A673 (cell line): Measurements from ENCODE around the gene HDGF. TPM values are rescaled to one million over a fixed set of nuclear protein-coding genes. Genes with fewer than 3 reads are reported as not detected.

Source experiments
- BruUV-seq: library from RNA; stranded (reverse); fragments of 400-500 nt; replicated peaks from 2 replicates; lab custom pipeline; 2021; lab: Mats Ljungman, UMichigan
- CTCF ChIA-PET: fragments of 300-600 bp; sonication (Branson Sonifier 250); formaldehyde crosslinking; loops from one replicate; lab custom pipeline; 2022; ENCODE audit warnings: antibody characterized with exemption; lab: Charles Lee
- POLR2A ChIA-PET: fragments of 300-600 bp; sonication (Branson Sonifier 250); formaldehyde crosslinking; loops from one replicate; lab custom pipeline; 2022; ENCODE audit warnings: antibody characterized with exemption; ENCODE audit not compliant: low non-redundant PET; lab: Charles Lee
- DNase-seq: peaks from one replicate; pipeline ENCODE4 v3.0.0-alpha.2; 2015; ENCODE audit warnings: low spot score
- H3K27ac ChIP-seq: fragments of 200-600 bp; sonication (generic); 2 replicates; pipeline ENCODE4 v1.5.1; 2016; ENCODE audit warnings: mixed run types, low read depth, mild to moderate bottlenecking, mixed read lengths, antibody characterized with exemption, low read length; ENCODE audit not compliant: poor library complexity, severe bottlenecking
- H3K27me3 ChIP-seq: fragments of 200-600 bp; sonication (generic); replicated peaks from 2 replicates; pipeline ENCODE4 v1.6.1; 2017; ENCODE audit warnings: mixed run types, low read depth, mild to moderate bottlenecking, mixed read lengths, antibody characterized with exemption, low read length; ENCODE audit not compliant: insufficient read depth, poor library complexity
- H3K36me3 ChIP-seq: fragments of 200-600 bp; sonication (generic); 2 replicates; pipeline ENCODE4 v1.6.1; 2016; ENCODE audit warnings: mixed run types, mild to moderate bottlenecking, mixed read lengths, antibody characterized with exemption, low read length; ENCODE audit not compliant: insufficient read depth, poor library complexity, severe bottlenecking
- H3K4me1 ChIP-seq: fragments of 200-600 bp; sonication (generic); 2 replicates; pipeline ENCODE4 v1.6.1; 2017; ENCODE audit warnings: mixed run types, mild to moderate bottlenecking, mixed read lengths, antibody characterized with exemption, low read length; ENCODE audit not compliant: insufficient read depth, poor library complexity, severe bottlenecking
- H3K4me3 ChIP-seq: fragments of 200-600 bp; sonication (generic); 2 replicates; pipeline ENCODE4 v1.5.1; 2016; ENCODE audit warnings: low read depth, mixed run types, mild to moderate bottlenecking, mixed read lengths, low read length; ENCODE audit not compliant: poor library complexity, severe bottlenecking
- H3K9me3 ChIP-seq: fragments of 200-600 bp; sonication (generic); 2 replicates; pipeline ENCODE4 v1.6.1; 2016; ENCODE audit warnings: mixed run types, low read depth, mild to moderate bottlenecking, mixed read lengths, antibody characterized with exemption, low read length; ENCODE audit not compliant: poor library complexity, severe bottlenecking
- CTCF ChIP-seq: fragments of 300-800, 200-600 bp; sonication (generic); conservative IDR thresholded peaks from 2 replicates; pipeline ENCODE4 v1.5.1; 2017; ENCODE audit warnings: low read depth, mild to moderate bottlenecking, antibody characterized with exemption, low read length, moderate library complexity, mixed read lengths
- EZH2 ChIP-seq: fragments of 200-600 bp; sonication (generic); IDR thresholded peaks from 2 replicates; pipeline ENCODE4 v1.6.1; 2017; ENCODE audit warnings: borderline replicate concordance, low read depth, mild to moderate bottlenecking, mixed read lengths, antibody characterized with exemption, low read length; ENCODE audit not compliant: poor library complexity, severe bottlenecking
- intact Hi-C: fragments of 100-400 bp; cut with micrococcal nuclease; formaldehyde crosslinking; loops from one replicate; pipeline ENCODE4 v1.10.0; 2022; ENCODE audit not compliant: unreplicated experiment
- total RNA-seq: library from RNA; stranded (reverse); gene quantifications from 2 replicates; pipeline ENCODE4 v1.2.3, GENCODE V29; 2021

The HDGF gene
- total RNA-seq, 1 experiment from 2014 or later, result 536 TPM

GRCh38 chr1:156795787-156796186, 44.3 kb upstream of the HDGF start:
- POLR2A ChIA-PET, result no interaction called here
- Histone ChIP-seq H3K4me3 (no peak overlapping the region), H3K27me3 (no peaks in the 10 kb centered on the region), H3K36me3 (peaks cover 96% of the 10 kb centered on the region), H3K9me3 (no peaks in the 10 kb centered on the region), H3K4me1 (peaks cover 9% of the 10 kb centered on the region), H3K27ac (no peak overlapping the region)
- CTCF ChIA-PET, result no interaction called here
- no TSS peak for BruUV-seq
- intact Hi-C loops, result loop anchor here (2.0 kb wide), 1 partner anchor 65 kb away; the partner anchor contains the start of gene NTRK1
- no peak for DNase-seq
- no peak for TF ChIP-seq CTCF
- no peak for TF ChIP-seq EZH2

- Histone ChIP-seq H3K9me3 (no peaks in the 10 kb centered on the region), H3K36me3 (peaks cover 98% of the 10 kb centered on the region), H3K27ac (no peak overlapping the region), H3K27me3 (no peaks in the 10 kb centered on the region), H3K4me1 (peaks cover 4% of the 10 kb centered on the region), H3K4me3 (no peak overlapping the region)
- DNase-seq, result no peak
- ChIA-PET CTCF (no interaction called here), POLR2A (no interaction called here)
- intact Hi-C loops, result no loop called here
- no TSS peak for BruUV-seq
- TF ChIP-seq CTCF (no peak), EZH2 (no peak)
These were observed 43.9 kb upstream of the HDGF start for GRCh38 chr1:156795374-156795733.

GRCh38 chr1:156794506-156795373, 43.3 kb upstream of the HDGF start:
- ChIA-PET CTCF (no interaction called here), POLR2A (no interaction called here)
- no TSS peak for BruUV-seq
- H3K27me3 ChIP-seq, result no peaks in the 10 kb centered on the region
- H3K9me3 ChIP-seq, result no peaks in the 10 kb centered on the region
- no peak overlapping the region for H3K4me3 ChIP-seq
- no peak for TF ChIP-seq EZH2
- no peaks in the 10 kb centered on the region for H3K4me1 ChIP-seq
- DNase-seq, result no peak
- H3K36me3 ChIP-seq, result peaks cover 91% of the 10 kb centered on the region
- no peak overlapping the region for H3K27ac ChIP-seq
- intact Hi-C loops, result no loop called here
